DOHH2 (cell line): ENCODE data around the gene SHC3.

ENCODE experiments used
- H3F3A ChIP-seq: fragments of 200-600 bp; sonication (generic), shearing (Covaris generic); 2 replicates; pipeline ENCODE4 v1.6.0; 2016; ENCODE audit warnings: antibody characterized with exemption, mild to moderate bottlenecking; ENCODE audit not compliant: control insufficient read depth, insufficient read depth
- H3K27ac ChIP-seq: fragments of 200-600 bp; sonication (generic); 2 replicates; pipeline ENCODE4 v1.5.1; 2014; ENCODE audit warnings: low read depth, mild to moderate bottlenecking, low read length, moderate library complexity
- H3K27me3 ChIP-seq: fragments of 200-600 bp; sonication (generic); 2 replicates; pipeline ENCODE4 v1.6.1; 2014; ENCODE audit warnings: mild to moderate bottlenecking, low read length, mixed read lengths; ENCODE audit not compliant: control insufficient read depth
- H3K36me3 ChIP-seq: fragments of 200-600 bp; sonication (generic); 2 replicates; pipeline ENCODE4 v1.6.1; 2014; ENCODE audit warnings: mild to moderate bottlenecking, low read length, moderate library complexity, mixed read lengths; ENCODE audit not compliant: control insufficient read depth
- H3K4me1 ChIP-seq: fragments of 200-600 bp; sonication (generic); 2 replicates; pipeline ENCODE4 v1.6.1; 2014; ENCODE audit warnings: mild to moderate bottlenecking, low read length, mixed read lengths; ENCODE audit not compliant: control insufficient read depth
- H3K4me2 ChIP-seq: fragments of 200-600 bp; sonication (generic); 2 replicates; pipeline ENCODE4 v1.6.0; 2014; ENCODE audit warnings: mild to moderate bottlenecking, low read length, moderate library complexity
- H3K4me3 ChIP-seq: fragments of 200-600 bp; sonication (generic); 2 replicates; pipeline ENCODE4 v1.5.1; 2014; ENCODE audit warnings: mild to moderate bottlenecking, low read length, mixed read lengths
- H3K79me2 ChIP-seq: fragments of 200-600 bp; sonication (generic); 2 replicates; pipeline ENCODE4 v1.6.1; 2014; ENCODE audit warnings: mild to moderate bottlenecking, low read length, mixed read lengths; ENCODE audit not compliant: control insufficient read depth
- H3K9me2 ChIP-seq: fragments of 200-600 bp; sonication (generic); replicated peaks from 2 replicates; pipeline ENCODE4 v1.6.1; 2014; ENCODE audit warnings: mild to moderate bottlenecking, low read length, mixed read lengths; ENCODE audit not compliant: control insufficient read depth
- H3K9me3 ChIP-seq: fragments of 200-600 bp; sonication (generic); 2 replicates; pipeline ENCODE4 v1.6.1; 2014; ENCODE audit warnings: antibody characterized with exemption, low read length, mixed read lengths; ENCODE audit not compliant: control insufficient read depth, insufficient read depth
- H4K20me1 ChIP-seq: fragments of 200-600 bp; sonication (generic); 2 replicates; pipeline ENCODE4 v1.6.0; 2014; ENCODE audit warnings: low read depth, mild to moderate bottlenecking, antibody characterized with exemption, low read length, moderate library complexity; ENCODE audit not compliant: control insufficient read depth, insufficient read depth
- CTCF ChIP-seq: fragments of 200-600 bp; sonication (generic); IDR thresholded peaks from one replicate; pipeline ENCODE4 v1.5.1; 2014; ENCODE audit warnings: antibody characterized with exemption, mild to moderate bottlenecking, low read depth, low read length; ENCODE audit not compliant: poor library complexity, severe bottlenecking
- EZH2phosphoT487 ChIP-seq: fragments of 200-600 bp; sonication (generic); IDR thresholded peaks from 2 replicates; pipeline ENCODE4 v1.6.1; 2017; ENCODE audit warnings: borderline replicate concordance, mild to moderate bottlenecking, antibody characterized with exemption, low read length, moderate library complexity, mixed read lengths

The SHC3 gene

GRCh38 chr9:89029788-89030187 lies 148.8 kb downstream of the SHC3 start:
- Histone ChIP-seq H3K4me2 (no peak overlapping the region), H3K27me3 (no peaks in the 10 kb centered on the region), H3K4me3 (no peak overlapping the region), H3K4me1 (no peaks in the 10 kb centered on the region), H3K9me2 (no peaks in the 10 kb centered on the region), H3K27ac (no peak overlapping the region), H3K9me3 (0 out of 2 replicates have a peak, but pooled peaks cover 3% of the 10 kb centered on the region), H3F3A (no peaks in the 10 kb centered on the region), H4K20me1 (no peaks in the 10 kb centered on the region), H3K79me2 (no peaks in the 10 kb centered on the region), H3K36me3 (no peaks in the 10 kb centered on the region)
- TF ChIP-seq EZH2phosphoT487: no peak
- TF ChIP-seq CTCF: no peak

- H3K27me3 ChIP-seq: no peaks in the 10 kb centered on the region
- no peak overlapping the region for H3K4me2 ChIP-seq
- TF ChIP-seq CTCF (no peak), EZH2phosphoT487 (no peak)
These were observed 151.7 kb downstream of the SHC3 start for GRCh38 chr9:89026876-89027275.

GRCh38 chr9:89025553-89025952 lies 153.1 kb downstream of the SHC3 start:
- Histone ChIP-seq H3K27ac (no peak overlapping the region), H3K9me2 (no peaks in the 10 kb centered on the region), H3K36me3 (no peaks in the 10 kb centered on the region), H3K79me2 (no peaks in the 10 kb centered on the region), H3K4me2 (no peak overlapping the region), H3K4me3 (no peak overlapping the region), H3K9me3 (0 out of 2 replicates have a peak, but pooled peaks cover 3% of the 10 kb centered on the region), H4K20me1 (no peaks in the 10 kb centered on the region), H3K27me3 (no peaks in the 10 kb centered on the region), H3F3A (no peaks in the 10 kb centered on the region), H3K4me1 (no peaks in the 10 kb centered on the region)
- TF ChIP-seq CTCF: no peak
- TF ChIP-seq EZH2phosphoT487: no peak

More at GRCh38 chr9:89026876-89027275, 151.7 kb downstream of the SHC3 start:
- no peaks in the 10 kb centered on the region for H3K9me2 ChIP-seq
- H3K9me3 ChIP-seq: 0 out of 2 replicates have a peak, but pooled peaks cover 3% of the 10 kb centered on the region
- H3K27ac ChIP-seq: no peak overlapping the region
- H3K79me2 ChIP-seq: no peaks in the 10 kb centered on the region
- no peaks in the 10 kb centered on the region for H4K20me1 ChIP-seq
- H3K4me1 ChIP-seq: no peaks in the 10 kb centered on the region
- no peaks in the 10 kb centered on the region for H3F3A ChIP-seq
- H3K4me3 ChIP-seq: no peak overlapping the region
- no peaks in the 10 kb centered on the region for H3K36me3 ChIP-seq
